RWPE2 (cell line): ENCODE data around the gene STX7.

Experiments used
- ATAC-seq: fragments of 200-7000 bp; cut with Tn5 transposase; 3 replicates; pipeline ENCODE4 v1.9.1; 2021; ENCODE audit warnings: low read depth
- DNase-seq: peaks from one replicate; pipeline ENCODE4 v3.0.0-alpha.2; 2020; ENCODE audit warnings: low spot score
- H3K27ac ChIP-seq: fragments of 450-650 bp; 2 replicates; pipeline ENCODE4 v1.5.1; 2017; ENCODE audit warnings: mild to moderate bottlenecking; ENCODE audit not compliant: poor library complexity, severe bottlenecking
- H3K27me3 ChIP-seq: fragments of 250-450 bp; sonication (Bioruptor Pico); 2 replicates; pipeline ENCODE4 v1.5.1; 2021; ENCODE audit warnings: mild to moderate bottlenecking, moderate library complexity; ENCODE audit not compliant: insufficient read depth, poor library complexity, severe bottlenecking
- H3K36me3 ChIP-seq: fragments of 250-450 bp; sonication (Bioruptor Pico); 2 replicates; pipeline ENCODE4 v1.5.1; 2020; ENCODE audit warnings: low read depth, mild to moderate bottlenecking, moderate library complexity
- H3K4me1 ChIP-seq: fragments of 250-450 bp; sonication (Bioruptor Pico); 2 replicates; pipeline ENCODE4 v1.5.1; 2021; ENCODE audit warnings: mild to moderate bottlenecking, moderate library complexity; ENCODE audit not compliant: insufficient read depth, poor library complexity, severe bottlenecking
- H3K4me3 ChIP-seq: fragments of 250-450 bp; sonication (Bioruptor Pico); 2 replicates; pipeline ENCODE4 v1.5.1; 2021; ENCODE audit warnings: mild to moderate bottlenecking, moderate library complexity; ENCODE audit not compliant: severe bottlenecking
- H3K9me3 ChIP-seq: fragments of 250-450 bp; sonication (Bioruptor Pico); 2 replicates; pipeline ENCODE4 v1.5.1; 2021; ENCODE audit warnings: mild to moderate bottlenecking, moderate library complexity; ENCODE audit not compliant: severe bottlenecking
- CTCF ChIP-seq: fragments of 450-650 bp; IDR thresholded peaks from one replicate; pipeline ENCODE4 v1.5.1; 2017; ENCODE audit warnings: mild to moderate bottlenecking, moderate library complexity; ENCODE audit not compliant: poor library complexity, severe bottlenecking

The STX7 gene

GRCh38 chr6:132464538-132465256 is 48.2 kb downstream of the STX7 start:
- H3K4me3 ChIP-seq = no peak overlapping the region
- H3K27me3 ChIP-seq = no peaks in the 10 kb centered on the region
- ATAC-seq (peak; percentile 49; the same call in 2 of the 3 replicates), DNase-seq (no peak)
- no peaks in the 10 kb centered on the region for H3K9me3 ChIP-seq
- H3K36me3 ChIP-seq = peaks cover 69% of the 10 kb centered on the region
- H3K27ac ChIP-seq = peak overlapping the region; percentile 2
- no peaks in the 10 kb centered on the region for H3K4me1 ChIP-seq
- no peak for TF ChIP-seq CTCF

- TF ChIP-seq CTCF = no peak
- Histone ChIP-seq H3K27ac (no peak overlapping the region), H3K27me3 (no peaks in the 10 kb centered on the region), H3K4me1 (no peaks in the 10 kb centered on the region), H3K9me3 (no peaks in the 10 kb centered on the region), H3K4me3 (no peak overlapping the region), H3K36me3 (peaks cover 51% of the 10 kb centered on the region)
- no peak for ATAC-seq
- DNase-seq = no peak
Observed at GRCh38 chr6:132461958-132462357, 51.0 kb downstream of the STX7 start.

GRCh38 chr6:132459605-132459952 is 53.3 kb downstream of the STX7 start:
- no peaks in the 10 kb centered on the region for H3K27me3 ChIP-seq

GRCh38 chr6:132458887-132459604 is 53.9 kb downstream of the STX7 start:
- H3K4me1 ChIP-seq = no peaks in the 10 kb centered on the region
- no peaks in the 10 kb centered on the region for H3K9me3 ChIP-seq
- TF ChIP-seq CTCF = no peak
- no peak overlapping the region for H3K27ac ChIP-seq
- peaks cover 49% of the 10 kb centered on the region for H3K36me3 ChIP-seq
- no peak overlapping the region for H3K4me3 ChIP-seq
- H3K27me3 ChIP-seq = no peaks in the 10 kb centered on the region
- ATAC-seq = no peak
- DNase-seq = no peak

More at GRCh38 chr6:132459605-132459952, 53.3 kb downstream of the STX7 start:
- ATAC-seq = no peak
- H3K4me3 ChIP-seq = no peak overlapping the region
- peaks cover 53% of the 10 kb centered on the region for H3K36me3 ChIP-seq
- H3K4me1 ChIP-seq = no peaks in the 10 kb centered on the region
- DNase-seq = no peak
- no peak overlapping the region for H3K27ac ChIP-seq
- H3K9me3 ChIP-seq = no peaks in the 10 kb centered on the region
- no peak for TF ChIP-seq CTCF

GRCh38 chr6:132456700-132457143 is 56.2 kb downstream of the STX7 start:
- H3K4me1 ChIP-seq = no peaks in the 10 kb centered on the region
- no peak overlapping the region for H3K27ac ChIP-seq
- DNase-seq = no peak
- no peak for TF ChIP-seq CTCF
- no peaks in the 10 kb centered on the region for H3K27me3 ChIP-seq
- H3K36me3 ChIP-seq = peaks cover 28% of the 10 kb centered on the region
- no peak overlapping the region for H3K4me3 ChIP-seq
- H3K9me3 ChIP-seq = no peaks in the 10 kb centered on the region
- no peak for ATAC-seq
